Measurements from ENCODE around the gene HOXD4. TPM values are rescaled to one million over a fixed set of nuclear protein-coding genes. Genes with fewer than 3 reads are reported as not detected.

Gene HOXD4
- total RNA-seq, 4 donors from 2014 or later: 0.69 to 3.6 (median 1.3) TPM; not detected in 1

GRCh38 chr2:176178757-176179295, 27.5 kb downstream of the HOXD4 start:
- WGBS, 2 donors (ENCODE audit: low coverage in 1 of 2): 17 to 54% methylated on average over 3 to 5 of the region's 7 CpGs
- H3K27me3 ChIP-seq: peaks cover 98% of the 10 kb centered on the region
- H3K9me3 ChIP-seq: no peaks in the 10 kb centered on the region
- peak overlapping the region in 2 of 4 donors; percentile 56 to 57 for H3K27ac ChIP-seq
- peaks cover 0 to 21% (median 5%) of the 10 kb centered on the region in 3 donors for H3K4me1 ChIP-seq
- ATAC-seq: no peak
- H3K4me3 ChIP-seq: no peak overlapping the region
- no peaks in the 10 kb centered on the region for H3K36me3 ChIP-seq
- TF ChIP-seq CTCF (IDR thresholded peaks at IDR 0.05) (no peak), POLR2AphosphoS5 (IDR thresholded peaks at IDR 0.05) (no peak), EP300 (IDR thresholded peaks at IDR 0.05) (no peak), POLR2A (IDR thresholded peaks at IDR 0.05) (no peak)

GRCh38 chr2:176181551-176181950, 30.2 kb downstream of the HOXD4 start:
- no peak for ATAC-seq
- TF ChIP-seq POLR2A (IDR thresholded peaks at IDR 0.05) (no peak), EP300 (IDR thresholded peaks at IDR 0.05) (no peak), CTCF (IDR thresholded peaks at IDR 0.05) (no peak), POLR2AphosphoS5 (IDR thresholded peaks at IDR 0.05) (no peak)
- Histone ChIP-seq H3K27ac (no peak overlapping the region), H3K9me3 (no peaks in the 10 kb centered on the region), H3K4me1 (peaks cover 0 to 10% (median 0%) of the 10 kb centered on the region in 3 donors), H3K36me3 (no peaks in the 10 kb centered on the region), H3K4me3 (no peak overlapping the region), H3K27me3 (peaks cover 98% of the 10 kb centered on the region)
- WGBS, 2 donors (ENCODE audit: low coverage in 1 of 2): 76 to 89% methylated on average over 3 of the region's 3 CpGs

- no peak for TF ChIP-seq EP300 (IDR thresholded peaks at IDR 0.05)
- no peak for TF ChIP-seq POLR2A (IDR thresholded peaks at IDR 0.05)
- Histone ChIP-seq H3K36me3 (no peaks in the 10 kb centered on the region), H3K4me3 (no peak overlapping the region), H3K27ac (no peak overlapping the region), H3K4me1 (peaks cover 0 to 13% (median 0%) of the 10 kb centered on the region in 3 donors), H3K9me3 (no peaks in the 10 kb centered on the region), H3K27me3 (peaks cover 98% of the 10 kb centered on the region)
- no peak for ATAC-seq
- WGBS, 2 donors (ENCODE audit: low coverage in 1 of 2): 78 to 85% methylated on average over 2 of the region's 3 CpGs
Measured at GRCh38 chr2:176182671-176183070, 31.3 kb downstream of the HOXD4 start.

- Histone ChIP-seq H3K4me1 (peaks cover 0 to 24% (median 12%) of the 10 kb centered on the region in 3 donors), H3K27ac (no peak overlapping the region), H3K9me3 (no peaks in the 10 kb centered on the region), H3K36me3 (no peaks in the 10 kb centered on the region), H3K4me3 (no peak overlapping the region), H3K27me3 (peaks cover 98% of the 10 kb centered on the region)
- 14 to 17% methylated on average over 1 of the region's 2 CpGs for WGBS, 2 donors (ENCODE audit: low coverage in 1 of 2)
- ATAC-seq: no peak
- TF ChIP-seq CTCF (IDR thresholded peaks at IDR 0.05) (no peak), EP300 (IDR thresholded peaks at IDR 0.05) (no peak), POLR2A (IDR thresholded peaks at IDR 0.05) (no peak), POLR2AphosphoS5 (IDR thresholded peaks at IDR 0.05) (no peak)
Measured at GRCh38 chr2:176184749-176185148, 33.4 kb downstream of the HOXD4 start.

GRCh38 chr2:176186024-176186423, 34.7 kb downstream of the HOXD4 start:
- TF ChIP-seq CTCF (IDR thresholded peaks at IDR 0.05) (no peak), POLR2A (IDR thresholded peaks at IDR 0.05) (no peak), EP300 (IDR thresholded peaks at IDR 0.05) (no peak)
- no peaks in the 10 kb centered on the region for H3K36me3 ChIP-seq
- no peak for ATAC-seq
- H3K27ac ChIP-seq: no peak overlapping the region
- 73% methylated on average over 2 of the region's 2 CpGs; no CpG with 5 or more reads in 1 of the 2 donors for WGBS, 2 donors (ENCODE audit: low coverage in 1 of 2)
- no peak overlapping the region for H3K4me3 ChIP-seq
- H3K4me1 ChIP-seq: peaks cover 0 to 30% (median 13%) of the 10 kb centered on the region in 3 donors
- H3K9me3 ChIP-seq: no peaks in the 10 kb centered on the region
- peaks cover 98% of the 10 kb centered on the region for H3K27me3 ChIP-seq

Measured in gastroesophageal sphincter (tissue), 4 donors.